ENCODE measurements around the gene TAS1R2. TPM values are rescaled to one million over a fixed set of nuclear protein-coding genes. Genes with fewer than 3 reads are reported as not detected.
A peak's percentile ranks its signal among the peaks of the same experiment; 100 is the strongest.

Gene TAS1R2
- total and polyA plus RNA-seq, 2 of the 13 experiments (the other 11 are each of a cell fraction or from before 2014, with no cell fraction given), result not detected

DNA sequence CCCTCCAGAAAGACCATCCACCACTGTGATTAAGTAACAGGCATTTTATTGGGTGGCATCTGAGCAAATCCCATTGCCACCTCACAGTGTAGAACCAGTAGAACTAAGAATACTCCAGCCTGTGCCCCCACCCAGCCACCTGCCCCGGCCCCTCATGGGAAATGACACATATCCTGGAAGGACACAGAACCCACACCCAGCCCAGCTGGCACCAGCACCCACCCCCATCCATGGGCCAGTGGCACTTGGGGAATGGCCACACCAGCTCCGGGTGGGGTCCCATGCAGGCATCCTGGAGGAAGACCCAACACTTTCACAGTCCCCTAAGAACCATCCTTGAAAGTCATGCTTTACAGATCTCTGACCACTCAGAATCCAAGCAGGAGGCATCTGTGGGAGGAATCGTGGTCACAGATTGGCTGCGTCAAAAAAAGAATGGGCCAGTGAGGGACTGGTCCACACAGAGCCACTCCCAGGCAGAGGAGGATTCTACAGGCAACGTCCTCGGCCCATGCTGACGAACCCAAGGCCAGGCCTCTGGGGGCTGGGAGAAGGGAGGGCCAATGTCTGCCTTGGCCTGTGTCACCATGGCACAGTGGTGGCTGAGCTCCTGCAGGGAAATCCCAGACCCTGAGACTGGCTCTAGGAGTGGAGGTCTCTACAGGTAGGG lies 12.1 kb upstream of the TAS1R2 start:
- Histone ChIP-seq H3K4me1 (ENCODE audit: insufficient read depth, low read length) (peaks cover 3% of the 10 kb centered on the region), H3K4me2 (ENCODE audit: low read depth, low read length) (no peak overlapping the region), H3K79me2 (ENCODE audit: insufficient read depth, low read length) (no peaks in the 10 kb centered on the region), H3K27ac (ENCODE audit: extremely low read length, insufficient read depth, low read length) (no peak overlapping the region), H2AFZ (ENCODE audit: low read length) (no peak overlapping the region), H3K4me3 (replicated peaks in 1 of 3; ENCODE audit: insufficient read depth in 1 of 3, low read depth in 2 of 3, low read length in 3 of 3) (no peak overlapping the region), H3K9ac (ENCODE audit: insufficient read depth, low read depth, low read length) (no peak overlapping the region), H3K27me3 (ENCODE audit: control insufficient read depth in 1 of 2, insufficient read depth in 2 of 2, low read length in 2 of 2) (peaks cover 1 to 7% of the 10 kb centered on the region in 2 experiments; a peak in 4 of 5 replicates), H3K36me3 (replicated peaks in 1 of 2; ENCODE audit: control insufficient read depth in 1 of 2, insufficient read depth in 2 of 2, low read length in 2 of 2) (peaks cover 19 to 40% of the 10 kb centered on the region in 2 experiments), H4K20me1 (ENCODE audit: insufficient read depth, low read length) (peaks cover 20% of the 10 kb centered on the region; the same call in 1 of the 2 replicates), H3K9me3 (ENCODE audit: low read length) (no peaks in the 10 kb centered on the region)
- WGBS (ENCODE audit: low lambda C conversion rate), result 100% methylated on average over 3 of the region's 7 CpGs
- TF ChIP-seq GATAD1 (CRISPR knock-in tag; IDR thresholded peaks at IDR 0.05) (no peak), POLR2G (IDR thresholded peaks at IDR 0.05; ENCODE audit: low read depth, low read length) (0 out of 2 replicates have a peak, but pooled peaks have one; percentile 24)
- intact Hi-C loops (cut with micrococcal nuclease; ENCODE audit: unreplicated experiment) (no loop called here), in situ Hi-C loops (cut with HindIII; ENCODE audit: extremely low pct_ligation_motif_present, low pct_unique_long_range_greater_than_20kb) (no loop called here)
- no TSS peak for BruUV-seq (replicated peaks)
- ChIA-PET POLR2A (no interaction called here), CTCF (ENCODE audit: low intra/inter-chr PET ratio, low total read pairs) (no interaction called here)
- ATAC-seq (no peak), FAIRE-seq (no peak), DNase-seq (ENCODE audit: low spot score) (no peak)

DNA sequence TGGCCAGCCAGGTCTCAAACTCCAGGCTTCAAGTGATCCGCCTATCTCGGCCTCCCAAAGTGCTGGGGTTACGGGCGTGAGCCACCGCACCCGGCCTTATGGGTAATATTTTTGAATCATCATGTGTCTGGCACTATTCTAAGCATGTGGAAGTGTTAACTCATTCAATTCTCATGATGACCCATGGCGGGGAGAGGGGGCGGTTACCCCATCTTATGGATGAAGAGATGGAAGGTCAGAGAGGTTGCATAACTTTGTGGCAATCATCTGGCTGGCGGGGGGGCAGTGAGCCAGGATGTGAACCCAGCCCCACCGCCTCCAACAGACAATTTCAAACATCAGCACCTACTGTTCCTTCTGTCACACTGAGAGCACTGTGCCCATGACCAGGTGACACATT lies 11.5 kb upstream of the TAS1R2 start:
- in situ Hi-C loops (cut with HindIII; ENCODE audit: extremely low pct_ligation_motif_present, low pct_unique_long_range_greater_than_20kb), result no loop called here
- no TSS peak for BruUV-seq (replicated peaks)
- Histone ChIP-seq H3K4me1 (ENCODE audit: insufficient read depth, low read length) (peaks cover 9% of the 10 kb centered on the region), H3K27ac (ENCODE audit: extremely low read length, insufficient read depth, low read length) (no peak overlapping the region), H3K9me3 (ENCODE audit: low read length) (no peaks in the 10 kb centered on the region), H3K4me3 (replicated peaks in 1 of 3; ENCODE audit: insufficient read depth in 1 of 3, low read depth in 2 of 3, low read length in 3 of 3) (no peak overlapping the region), H3K36me3 (replicated peaks in 1 of 2; ENCODE audit: control insufficient read depth in 1 of 2, insufficient read depth in 2 of 2, low read length in 2 of 2) (peaks cover 17 to 34% of the 10 kb centered on the region in 2 experiments), H3K79me2 (ENCODE audit: insufficient read depth, low read length) (no peaks in the 10 kb centered on the region), H3K9ac (ENCODE audit: insufficient read depth, low read depth, low read length) (no peak overlapping the region), H2AFZ (ENCODE audit: low read length) (no peak overlapping the region), H3K27me3 (ENCODE audit: control insufficient read depth in 1 of 2, insufficient read depth in 2 of 2, low read length in 2 of 2) (peaks cover 1 to 12% of the 10 kb centered on the region in 2 experiments; a peak in 4 of 5 replicates), H4K20me1 (ENCODE audit: insufficient read depth, low read length) (peaks cover 18% of the 10 kb centered on the region; the same call in 1 of the 2 replicates), H3K4me2 (ENCODE audit: low read depth, low read length) (no peak overlapping the region)
- no peak for DNase-seq (ENCODE audit: low spot score)
- no peak for ATAC-seq
- intact Hi-C loops (cut with micrococcal nuclease; ENCODE audit: unreplicated experiment), result no loop called here
- ChIA-PET CTCF (ENCODE audit: low intra/inter-chr PET ratio, low total read pairs) (no interaction called here), POLR2A (no interaction called here)
- whole genome bisulfite sequencing (ENCODE audit: low lambda C conversion rate), result 97% methylated on average over 9 of the region's 10 CpGs
- FAIRE-seq, result no peak
- TF ChIP-seq, protein P1, sequence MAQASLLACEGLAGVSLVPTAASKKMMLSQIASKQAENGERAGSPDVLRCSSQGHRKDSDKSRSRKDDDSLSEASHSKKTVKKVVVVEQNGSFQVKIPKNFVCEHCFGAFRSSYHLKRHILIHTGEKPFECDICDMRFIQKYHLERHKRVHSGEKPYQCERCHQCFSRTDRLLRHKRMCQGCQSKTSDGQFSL (CRISPR knock-in tag; IDR thresholded peaks at IDR 0.05), result peak; percentile 89
- TF ChIP-seq ZNF383 (CRISPR knock-in tag; IDR thresholded peaks at IDR 0.05; ENCODE audit: borderline replicate concordance) (no peak), TCF7L2 (IDR thresholded peaks at IDR 0.05; ENCODE audit: low read depth, low read length) (no peak), ZNF264 (CRISPR knock-in tag; IDR thresholded peaks at IDR 0.05) (no peak), ZNF136 (CRISPR knock-in tag; IDR thresholded peaks at IDR 0.05; ENCODE audit: low read depth) (no peak), ZNF605 (CRISPR knock-in tag; IDR thresholded peaks at IDR 0.05) (no peak), ZKSCAN5 (CRISPR knock-in tag; IDR thresholded peaks at IDR 0.05) (no peak), RARA (CRISPR knock-in tag; IDR thresholded peaks at IDR 0.05) (no peak), ZNF552 (CRISPR knock-in tag; IDR thresholded peaks at IDR 0.05; ENCODE audit: borderline replicate concordance) (no peak), POLR2A (IDR thresholded peaks at IDR 0.05; ENCODE audit: insufficient read depth in 1 of 2, low read depth in 2 of 2, low read length in 2 of 2) (0 out of 4 replicates have a peak, but pooled peaks of 1 of the 2 experiments have one; percentile 7), LBX2 (CRISPR knock-in tag; IDR thresholded peaks at IDR 0.05; ENCODE audit: borderline replicate concordance) (no peak), POLR2G (IDR thresholded peaks at IDR 0.05; ENCODE audit: low read depth, low read length) (peak; percentile 26; the same call in 1 of the 2 replicates), U2AF2 (IDR thresholded peaks at IDR 0.05; ENCODE audit: low read depth, low read length) (no peak), PRMT3 (CRISPR knock-in tag; IDR thresholded peaks at IDR 0.05; ENCODE audit: borderline replicate concordance, low read depth) (no peak), ZNF619 (CRISPR knock-in tag; IDR thresholded peaks at IDR 0.05) (no peak), ZFP1 (CRISPR knock-in tag; IDR thresholded peaks at IDR 0.05) (no peak), DNMT1 (CRISPR knock-in tag; IDR thresholded peaks at IDR 0.05) (no peak)
- TF ChIP-seq, protein P2, sequence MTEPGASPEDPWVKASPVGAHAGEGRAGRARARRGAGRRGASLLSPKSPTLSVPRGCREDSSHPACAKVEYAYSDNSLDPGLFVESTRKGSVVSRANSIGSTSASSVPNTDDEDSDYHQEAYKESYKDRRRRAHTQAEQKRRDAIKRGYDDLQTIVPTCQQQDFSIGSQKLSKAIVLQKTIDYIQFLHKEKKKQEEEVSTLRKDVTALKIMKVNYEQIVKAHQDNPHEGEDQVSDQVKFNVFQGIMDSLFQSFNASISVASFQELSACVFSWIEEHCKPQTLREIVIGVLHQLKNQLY (CRISPR knock-in tag; IDR thresholded peaks at IDR 0.05), result no peak

Data from HepG2 (cell line).